ENCODE data around the gene FOXRED2. TPM values are rescaled to one million over a fixed set of nuclear protein-coding genes. Genes with fewer than 3 reads are reported as not detected.

FOXRED2 gene
- total RNA-seq, 4 donors from 2014 or later, result 0.37 to 3.0 (median 1.5) TPM

- intact Hi-C loops (cut with DNase I; ENCODE audit: low total_unique reads), result no loop called here
- DNase-seq, result no peak
- H3K9me3 ChIP-seq, result no peaks in the 10 kb centered on the region
- in situ Hi-C loops (cut with MboI; ENCODE audit: low pct_ligation_motif_present in 1 of 4, low pct_unique_long_range_greater_than_20kb in 1 of 4, low sequenced_read_pairs in 3 of 4), result no loop called here
- peaks cover 5 to 14% (median 11%) of the 10 kb centered on the region in 4 donors for H3K4me1 ChIP-seq
- peaks cover 0 to 15% (median 6%) of the 10 kb centered on the region in 4 donors for H3K36me3 ChIP-seq
- H3K27me3 ChIP-seq, result no peaks in the 10 kb centered on the region
- H3K4me3 ChIP-seq, result peak overlapping the region in 2 of 4 donors; percentile 51 to 55
- TF ChIP-seq POLR2A (IDR thresholded peaks at IDR 0.05) (no peak), EP300 (IDR thresholded peaks at IDR 0.05; ENCODE audit: low read depth) (no peak), CTCF (IDR thresholded peaks at IDR 0.05) (no peak), POLR2AphosphoS5 (IDR thresholded peaks at IDR 0.05) (no peak)
- 80 to 87% methylated on average over 1 to 6 of the region's 6 CpGs for WGBS, 2 donors (ENCODE audit: low coverage in 1 of 2)
- peak overlapping the region; percentile 70 to 89 (median 78) for H3K27ac ChIP-seq
These were observed 724 bp upstream of the FOXRED2 start for GRCh38 chr22:36507518-36508010.

GRCh38 chr22:36505998-36506635, 723 bp downstream of the FOXRED2 start:
- H3K27me3 ChIP-seq, result no peaks in the 10 kb centered on the region
- peak overlapping the region; percentile 70 to 89 (median 78) for H3K27ac ChIP-seq
- no peak for TF ChIP-seq POLR2A (IDR thresholded peaks at IDR 0.05)
- TF ChIP-seq EP300 (IDR thresholded peaks at IDR 0.05; ENCODE audit: low read depth), result no peak
- TF ChIP-seq CTCF (IDR thresholded peaks at IDR 0.05), result no peak
- no peak for TF ChIP-seq POLR2AphosphoS5 (IDR thresholded peaks at IDR 0.05)
- intact Hi-C loops (cut with DNase I; ENCODE audit: low total_unique reads), result no loop called here
- peaks cover 0 to 4% (median 2%) of the 10 kb centered on the region in 4 donors for H3K36me3 ChIP-seq
- peak overlapping the region in 2 of 4 donors; percentile 51 to 55 for H3K4me3 ChIP-seq
- WGBS, 2 donors (ENCODE audit: low coverage in 1 of 2), result 90 to 94% methylated on average over 4 to 48 of the region's 60 CpGs
- DNase-seq, result peak; percentile 13
- H3K9me3 ChIP-seq, result no peaks in the 10 kb centered on the region
- H3K4me1 ChIP-seq, result peaks cover 5 to 14% (median 11%) of the 10 kb centered on the region in 4 donors
- in situ Hi-C loops (cut with MboI; ENCODE audit: low pct_ligation_motif_present in 1 of 4, low pct_unique_long_range_greater_than_20kb in 1 of 4, low sequenced_read_pairs in 3 of 4), result no loop called here

GRCh38 chr22:36497910-36498665, 8.8 kb downstream of the FOXRED2 start:
- TF ChIP-seq POLR2AphosphoS5 (IDR thresholded peaks at IDR 0.05) (no peak), CTCF (IDR thresholded peaks at IDR 0.05) (no peak), POLR2A (IDR thresholded peaks at IDR 0.05) (no peak), EP300 (IDR thresholded peaks at IDR 0.05; ENCODE audit: low read depth) (no peak)
- H3K27ac ChIP-seq, result no peak overlapping the region
- no peak for DNase-seq
- 71 to 94% methylated on average over 5 to 30 of the region's 30 CpGs for WGBS, 2 donors (ENCODE audit: low coverage in 1 of 2)
- H3K9me3 ChIP-seq, result no peaks in the 10 kb centered on the region
- H3K4me1 ChIP-seq, result no peaks in the 10 kb centered on the region
- no peaks in the 10 kb centered on the region for H3K36me3 ChIP-seq
- H3K27me3 ChIP-seq, result no peaks in the 10 kb centered on the region
- no peak overlapping the region for H3K4me3 ChIP-seq
- in situ Hi-C loops (cut with MboI; ENCODE audit: low pct_ligation_motif_present in 1 of 4, low pct_unique_long_range_greater_than_20kb in 1 of 4, low sequenced_read_pairs in 3 of 4), result loop anchor here in 2 of 4 donors (25.0 kb wide), 1 partner anchor 311 kb away; no protein-coding TSS in a partner anchor
- intact Hi-C loops (cut with DNase I; ENCODE audit: low total_unique reads), result no loop called here

GRCh38 chr22:36493690-36494110, 13.1 kb downstream of the FOXRED2 start:
- Histone ChIP-seq H3K4me3 (no peak overlapping the region), H3K27me3 (no peaks in the 10 kb centered on the region), H3K27ac (peak overlapping the region in 1 of 4 donors; percentile 25), H3K4me1 (no peaks in the 10 kb centered on the region), H3K9me3 (no peaks in the 10 kb centered on the region), H3K36me3 (no peaks in the 10 kb centered on the region)
- DNase-seq, result peak; percentile 61
- WGBS, 2 donors (ENCODE audit: low coverage in 1 of 2), result 61 to 80% methylated on average over 2 to 16 of the region's 16 CpGs
- in situ Hi-C loops (cut with MboI; ENCODE audit: low pct_ligation_motif_present in 1 of 4, low pct_unique_long_range_greater_than_20kb in 1 of 4, low sequenced_read_pairs in 3 of 4), result loop anchor here in 2 of 4 donors (25.0 kb wide), 1 partner anchor 306 kb away; no protein-coding TSS in a partner anchor
- TF ChIP-seq POLR2A (IDR thresholded peaks at IDR 0.05) (no peak), POLR2AphosphoS5 (IDR thresholded peaks at IDR 0.05) (no peak), CTCF (IDR thresholded peaks at IDR 0.05) (no peak), EP300 (IDR thresholded peaks at IDR 0.05; ENCODE audit: low read depth) (no peak)
- intact Hi-C loops (cut with DNase I; ENCODE audit: low total_unique reads), result no loop called here

Measured in transverse colon (tissue), 4 donors.